K562 (cell line): ENCODE results near the gene CUL3. TPM values are rescaled to one million over a fixed set of nuclear protein-coding genes. Genes with fewer than 3 reads are reported as not detected.

Experiments used
- ATAC-seq: fragments of 200-7000 bp; cut with Tn5 transposase; 3 replicates; pipeline ENCODE4 v1.9.1; 2020; ENCODE audit warnings: moderate library complexity
- BruUV-seq: library from RNA; stranded (reverse); fragments of 400-500 nt; replicated peaks from 2 replicates; lab custom pipeline; 2021; lab: Mats Ljungman, UMichigan
- CTCF ChIA-PET: fragments of 300-600 bp; formaldehyde crosslinking; extraction: SDS; loops from one replicate; lab custom pipeline; 2021; ENCODE audit warnings: low intra/inter-chr PET ratio; lab: Yijun Ruan, JAX
- POLR2A ChIA-PET: fragments of 300-600, 350-650 bp; sonication (Branson Sonifier 250); formaldehyde crosslinking; extraction: SDS; loops from one replicate; lab custom pipeline; 2021; ENCODE audit warnings: antibody characterized with exemption, inconsistent platforms; lab: Yijun Ruan, JAX
- DNase-seq, 4 experiments: peaks; one replicate each; pipeline versions ENCODE4 v3.0.0 to v3.0.0-alpha.2; 2011 to 2018; ENCODE audit warnings: low spot score in 3 of 4, mixed read lengths in 3 of 4; ENCODE audit errors: extremely low read depth in 1 of 4
- FAIRE-seq: peaks from 2 replicates; lab custom pipeline; 2011; peaks lifted over from hg19 to GRCh38; lab: Jason Lieb, UNC
- H2AFZ ChIP-seq: 2 replicates; pipeline ENCODE4 v1.6.0; 2011; ENCODE audit warnings: low read depth, low read length, control low read depth, inconsistent platforms
- H3K27ac ChIP-seq: fragments of 200-600 bp; 3 replicates; pipeline ENCODE4 v1.8.0; 2011; ENCODE audit warnings: low read depth, mild to moderate bottlenecking, control low read depth, inconsistent platforms, low read length, moderate library complexity, mixed read lengths; ENCODE audit errors: extremely low read depth
- H3K27me3 ChIP-seq, 2 experiments: fragments of 300-600 bp in 1 of 2; 2 replicates in 1 of 2; 3 replicates in 1 of 2; pipeline versions ENCODE4 v1.6.0 to v1.8.0; 2011; ENCODE audit warnings: inconsistent platforms in 2 of 2, low read length in 2 of 2, mild to moderate bottlenecking in 1 of 2, mixed read lengths in 1 of 2, moderate library complexity in 1 of 2; ENCODE audit not compliant: control insufficient read depth in 2 of 2, insufficient read depth in 2 of 2
- H3K36me3 ChIP-seq: fragments of 300-600 bp; 3 replicates; pipeline ENCODE4 v1.8.0; 2011; ENCODE audit warnings: mild to moderate bottlenecking, low read length, inconsistent platforms; ENCODE audit not compliant: control insufficient read depth, insufficient read depth
- H3K4me1 ChIP-seq, 2 experiments: fragments of 200-600 bp in 1 of 2; replicated peaks in 1 of 2; 2 replicates in 1 of 2; 3 replicates in 1 of 2; pipeline versions ENCODE4 v1.5.1 to v1.8.0; 2011; ENCODE audit warnings: inconsistent platforms in 2 of 2, low read length in 2 of 2, mild to moderate bottlenecking in 1 of 2, mixed read lengths in 1 of 2, moderate library complexity in 1 of 2; ENCODE audit not compliant: control insufficient read depth in 2 of 2, insufficient read depth in 2 of 2
- H3K4me2 ChIP-seq: 2 replicates; pipeline ENCODE4 v1.6.1; 2011; ENCODE audit warnings: low read length, control low read depth, inconsistent platforms, mixed read lengths; ENCODE audit not compliant: insufficient read depth
- H3K4me3 ChIP-seq: fragments of 200-600 bp; sonication (generic), shearing (Covaris generic); 2 replicates; pipeline ENCODE4 v1.5.1; 2016; ENCODE audit warnings: control low read depth, inconsistent platforms
- H3K79me2 ChIP-seq: fragments of 200-600 bp; 3 replicates; pipeline ENCODE4 v1.8.0; 2011; ENCODE audit warnings: low read length, inconsistent platforms; ENCODE audit not compliant: control insufficient read depth, insufficient read depth
- H3K9ac ChIP-seq, 2 experiments: 2 replicates each; pipeline versions ENCODE4 v1.6.0 to v1.6.1; 2011; ENCODE audit warnings: low read depth in 2 of 2, low read length in 2 of 2, control low read depth in 1 of 2, inconsistent platforms in 1 of 2, mild to moderate bottlenecking in 1 of 2, mixed read lengths in 1 of 2; ENCODE audit not compliant: insufficient read depth in 1 of 2
- H3K9me1 ChIP-seq: one replicate; pipeline ENCODE4 v1.6.0; 2011; ENCODE audit warnings: inconsistent platforms, mild to moderate bottlenecking, low read length, moderate library complexity; ENCODE audit not compliant: control insufficient read depth, insufficient read depth
- H3K9me3 ChIP-seq: replicated peaks from 2 replicates; pipeline ENCODE4 v1.5.1; 2011; ENCODE audit warnings: low read depth, low read length, inconsistent platforms; ENCODE audit not compliant: control insufficient read depth, insufficient read depth
- H4K20me1 ChIP-seq: replicated peaks from 2 replicates; pipeline ENCODE4 v1.6.1; 2011; ENCODE audit warnings: low read length, inconsistent platforms, mixed read lengths; ENCODE audit not compliant: control insufficient read depth, insufficient read depth
- KDM2B ChIP-seq: fragments of 250-450 bp; sonication (Bioruptor Pico); IDR thresholded peaks from 2 replicates; pipeline ENCODE4 v1.8.0; 2021; ENCODE audit warnings: mild to moderate bottlenecking, moderate library complexity
- PREB ChIP-seq: sonication (generic); formaldehyde crosslinking; IDR thresholded peaks from 2 replicates; pipeline ENCODE4 v1.8.1; 2023; ENCODE audit warnings: mild to moderate bottlenecking, missing genetic modification reagents
- XRCC4 ChIP-seq: IDR thresholded peaks from one replicate; pipeline ENCODE4 v1.6.1; 2011; ENCODE audit not compliant: insufficient read depth, insufficient read length; ENCODE audit errors: extremely low read depth
- ZBTB2 ChIP-seq: fragments of 450-650 bp; IDR thresholded peaks from 2 replicates; pipeline ENCODE4 v1.6.1; 2016; ENCODE audit warnings: antibody characterized with exemption
- WGBS: fragments of 100-300 bp; shearing (Covaris generic); methylation state at CpG from one replicate; pipeline ENCODE4 v1.1.6; 2016; ENCODE audit warnings: low coverage, mixed read lengths; ENCODE audit not compliant: insufficient coverage; ENCODE audit errors: missing lambda C conversion rate; 5-methylcytosine and 5-hydroxymethylcytosine counted together
- in situ Hi-C: fragments of 300-500 bp; cut with MboI; formaldehyde crosslinking; loops from 4 replicates; pipeline ENCODE4 v1.15.0; 2018; ENCODE audit warnings: inconsistent platforms, mixed read lengths
- intact Hi-C: fragments of 100-400 bp; cut with micrococcal nuclease; formaldehyde crosslinking; loops from 2 replicates; pipeline ENCODE4 v1.14.2; 2022
- polyA plus RNA-seq, 8 experiments: library from polyadenylated mRNA; depleted of rRNA in 4 of 8; stranded (reverse) in 5 of 8; unstranded in 3 of 8; fragments of >200 nt; fragmentation: Nextera tagmentation in 2 of 8; fragmentation: Illumina TruSeq in 1 of 8; extraction: Ambion mirVana in 2 of 8; extraction: Trizol in 1 of 8; gene quantifications; 2 replicates each; pipeline versions ENCODE4 v1.2.1 to v1.2.3, GENCODE V29; 2011 to 2014; ENCODE audit warnings: inconsistent platforms in 1 of 8, missing spikeins in 1 of 8
- total RNA-seq, 7 experiments: library from RNA; depleted of rRNA in 6 of 7; stranded (reverse); fragments of >200 nt in 6 of 7; fragmentation: Illumina TruSeq in 2 of 7; extraction: Trizol in 2 of 7; gene quantifications; 2 replicates each; pipeline versions ENCODE4 v1.2.1 to v1.2.3, GENCODE V29; 2011 to 2021; ENCODE audit warnings: low replicate concordance in 1 of 7
- TF ChIP-seq, protein P1 (sequence below), 3 experiments: fragments of 200-800 bp in 1 of 3; sonication (Bioruptor generic) in 1 of 3; sonication (generic) in 1 of 3; formaldehyde crosslinking in 1 of 3; IDR thresholded peaks; 2 replicates each; pipeline versions ENCODE4 v1.6.1 to v1.8.0; 2016 to 2022; ENCODE audit warnings: mild to moderate bottlenecking in 2 of 3, missing compliant biosample characterization in 2 of 3, missing genetic modification characterization in 2 of 3, missing genetic modification reagents in 1 of 3

CUL3 gene
- total and polyA plus RNA-seq, 9 of the 15 experiments (the other 6 are each of a cell fraction or from before 2014, with no cell fraction given) = 31.5 to 71.9 (median 56.4) TPM

DNA sequence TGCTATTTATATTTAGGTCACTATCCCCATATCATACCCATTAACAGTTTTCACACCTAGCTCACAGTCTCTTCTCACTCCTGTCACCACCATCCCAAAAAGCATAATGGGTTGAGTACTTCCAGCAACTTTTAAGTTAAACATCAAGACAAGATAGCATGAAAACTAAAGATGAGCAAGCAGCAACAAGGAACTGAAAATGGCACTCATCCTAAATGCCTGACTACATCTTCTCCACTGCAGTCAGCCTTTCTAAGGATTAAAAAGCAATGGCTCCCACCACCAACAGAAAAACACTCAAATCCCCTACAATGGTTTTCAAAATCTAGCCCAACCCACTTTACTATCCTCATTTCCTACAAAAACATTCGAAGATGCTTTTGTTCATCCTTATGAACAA lies 38.2 kb downstream of the CUL3 start:
- FAIRE-seq (no peak), ATAC-seq (no peak), DNase-seq (no peak)
- intact Hi-C loops (no loop called here), in situ Hi-C loops (no loop called here)
- Histone ChIP-seq H3K4me1 (peaks cover 0 to 2% of the 10 kb centered on the region in 2 experiments; a peak in 1 of 5 replicates), H3K36me3 (peaks cover 10% of the 10 kb centered on the region; the same call in 2 of the 3 replicates), H2AFZ (no peak overlapping the region), H3K9ac (no peak overlapping the region), H3K27me3 (no peaks in the 10 kb centered on the region), H3K27ac (no peak overlapping the region), H3K4me2 (no peak overlapping the region), H4K20me1 (peaks cover 11% of the 10 kb centered on the region; the same call in 1 of the 2 replicates), H3K79me2 (peaks cover 53% of the 10 kb centered on the region), H3K9me3 (no peaks in the 10 kb centered on the region), H3K9me1 (peaks cover 3% of the 10 kb centered on the region), H3K4me3 (no peak overlapping the region)
- CTCF ChIA-PET = no interaction called here
- BruUV-seq = no TSS peak
- WGBS = 100% methylated on average over 1 of the region's 1 CpG
- TF ChIP-seq KDM2B (CRISPR knock-in tag) = no peak
- TF ChIP-seq ZBTB2 = no peak
- TF ChIP-seq PREB (CRISPR knock-in tag) = no peak
- TF ChIP-seq, protein P1, sequence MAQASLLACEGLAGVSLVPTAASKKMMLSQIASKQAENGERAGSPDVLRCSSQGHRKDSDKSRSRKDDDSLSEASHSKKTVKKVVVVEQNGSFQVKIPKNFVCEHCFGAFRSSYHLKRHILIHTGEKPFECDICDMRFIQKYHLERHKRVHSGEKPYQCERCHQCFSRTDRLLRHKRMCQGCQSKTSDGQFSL (CRISPR knock-in tag; IDR thresholded peaks at IDR 0.05) = no peak
- TF ChIP-seq, protein P1 (tag; IDR thresholded peaks at IDR 0.05) = no peak
- no peak for TF ChIP-seq XRCC4
- POLR2A ChIA-PET = no interaction called here
